Measurements from ENCODE around the gene MIF.
A peak's percentile ranks its signal among the peaks of the same experiment; 100 is the strongest.
"Not testable (repeated sequence)": the region's sequence is repeated elsewhere in the genome, so short reads cannot be mapped to it uniquely, and the experiment has no call there.

The MIF gene
- 6.5 to 8.4 reads per million in 2 donors for total RNA-seq

DNA sequence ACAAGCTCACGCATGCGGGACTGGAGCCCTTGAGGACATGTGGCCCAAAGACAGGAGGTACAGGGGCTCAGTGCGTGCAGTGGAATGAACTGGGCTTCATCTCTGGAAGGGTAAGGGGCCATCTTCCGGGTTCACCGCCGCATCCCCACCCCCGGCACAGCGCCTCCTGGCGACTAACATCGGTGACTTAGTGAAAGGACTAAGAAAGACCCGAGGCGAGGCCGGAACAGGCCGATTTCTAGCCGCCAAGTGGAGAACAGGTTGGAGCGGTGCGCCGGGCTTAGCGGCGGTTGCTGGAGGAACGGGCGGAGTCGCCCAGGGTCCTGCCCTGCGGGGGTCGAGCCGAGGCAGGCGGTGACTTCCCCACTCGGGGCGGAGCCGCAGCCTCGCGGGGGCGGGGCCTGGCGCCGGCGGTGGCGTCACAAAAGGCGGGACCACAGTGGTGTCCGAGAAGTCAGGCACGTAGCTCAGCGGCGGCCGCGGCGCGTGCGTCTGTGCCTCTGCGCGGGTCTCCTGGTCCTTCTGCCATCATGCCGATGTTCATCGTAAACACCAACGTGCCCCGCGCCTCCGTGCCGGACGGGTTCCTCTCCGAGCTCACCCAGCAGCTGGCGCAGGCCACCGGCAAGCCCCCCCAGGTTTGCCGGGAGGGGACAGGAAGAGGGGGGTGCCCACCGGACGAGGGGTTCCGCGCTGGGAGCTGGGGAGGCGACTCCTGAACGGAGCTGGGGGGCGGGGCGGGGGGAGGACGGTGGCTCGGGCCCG lies at the start of gene MIF:
TSS of gene MIF (plus strand) at position 439 of the 765 bp plus-strand sequence. CDS start at position 531, 92 bp downstream.
- peak; percentile 87 to 96 (median 94) for DNase-seq

DNA sequence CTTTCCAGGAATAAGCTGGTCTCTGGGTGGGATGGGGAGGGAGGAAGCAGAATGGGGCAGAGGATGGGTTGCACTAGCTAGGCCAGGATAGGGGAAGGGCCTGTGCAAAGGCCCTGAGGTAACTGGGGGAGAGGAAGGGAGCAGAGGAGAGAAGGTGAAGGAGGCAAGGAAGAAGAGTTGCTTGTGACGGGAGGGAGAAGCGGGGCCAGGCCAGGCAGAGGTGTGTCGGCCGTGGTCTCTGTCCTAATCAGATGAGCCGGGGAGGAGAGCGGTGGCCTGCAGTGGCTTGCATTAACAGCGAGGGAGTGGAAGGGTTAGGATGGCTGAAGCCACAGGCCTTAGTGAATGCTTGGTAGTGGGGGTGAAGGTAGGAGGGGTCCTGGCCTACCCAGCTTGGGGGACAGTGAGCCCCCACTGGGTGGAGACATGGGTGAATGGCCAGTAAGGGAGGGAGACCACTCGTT lies 49.4 kb upstream of the MIF start:
- DNase-seq: no peak

- DNase-seq: no peak
Observed at GRCh38 chr22:23845265-23846080, 48.7 kb upstream of the MIF start.

DNA sequence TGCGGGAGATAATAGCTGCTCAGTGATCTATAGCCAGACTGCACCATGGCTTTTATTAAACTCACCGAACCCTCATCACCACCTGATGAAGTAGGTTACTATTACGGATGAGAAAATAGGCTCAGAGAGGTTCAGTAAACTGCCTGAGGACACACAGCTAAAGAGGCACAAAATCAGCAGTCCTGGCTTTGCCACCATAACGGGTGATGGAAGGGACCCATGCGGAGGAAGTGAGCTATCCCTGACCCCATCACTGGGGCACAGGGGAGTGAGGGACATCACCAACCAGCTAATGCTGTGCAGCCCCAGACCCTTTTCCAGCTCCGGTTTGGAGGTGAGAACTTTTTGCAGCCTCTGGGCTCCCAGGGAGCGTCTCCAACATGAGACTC lies 48.1 kb upstream of the MIF start:
- DNase-seq: no peak

GRCh38 chr22:23847310-23847920 lies 46.8 kb upstream of the MIF start:
- DNase-seq: no peak

- no peak for DNase-seq
Observed at GRCh38 chr22:23847991-23848864, 46.0 kb upstream of the MIF start.

GRCh38 chr22:23849009-23850006 lies 44.9 kb upstream of the MIF start:
- DNase-seq: peak; percentile 69 to 80 (median 78)

DNA sequence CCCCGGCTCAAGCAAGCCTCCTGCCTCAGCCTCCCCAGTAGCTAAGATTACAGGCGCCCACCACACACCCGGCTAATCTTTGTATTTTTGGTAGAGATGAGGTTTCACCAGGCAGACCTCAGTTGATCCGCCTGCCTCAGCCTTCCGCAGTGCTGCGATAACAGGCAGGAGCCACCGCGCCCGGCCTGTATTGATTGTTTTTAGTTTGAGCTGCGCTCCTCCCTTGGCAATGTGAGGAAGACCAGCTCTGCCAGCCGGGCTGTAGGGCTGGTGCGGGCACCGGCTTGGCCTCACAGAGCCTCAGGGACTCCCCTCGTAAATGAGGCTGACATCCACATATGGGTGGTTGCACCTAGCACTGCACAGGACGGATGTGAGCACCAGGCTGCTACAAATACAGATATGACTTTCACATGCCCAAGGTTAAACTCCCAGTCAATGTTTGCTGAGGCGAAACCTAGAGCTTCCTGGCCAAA lies 44.0 kb upstream of the MIF start:
- no peak for DNase-seq

- no peak for DNase-seq
Observed at GRCh38 chr22:23856721-23857605, 37.2 kb upstream of the MIF start.

GRCh38 chr22:23857606-23858483 lies 36.3 kb upstream of the MIF start, which contains the start of gene SLC2A11:
Gene SLC2A11, plus strand, starts transcription at chr22:23857875. Its CDS starts 125 bp downstream, at chr22:23858000.
- DNase-seq: peak; percentile 83 to 96 (median 90)

GRCh38 chr22:23858484-23858815 lies 35.7 kb upstream of the MIF start:
- DNase-seq: no peak

DNA sequence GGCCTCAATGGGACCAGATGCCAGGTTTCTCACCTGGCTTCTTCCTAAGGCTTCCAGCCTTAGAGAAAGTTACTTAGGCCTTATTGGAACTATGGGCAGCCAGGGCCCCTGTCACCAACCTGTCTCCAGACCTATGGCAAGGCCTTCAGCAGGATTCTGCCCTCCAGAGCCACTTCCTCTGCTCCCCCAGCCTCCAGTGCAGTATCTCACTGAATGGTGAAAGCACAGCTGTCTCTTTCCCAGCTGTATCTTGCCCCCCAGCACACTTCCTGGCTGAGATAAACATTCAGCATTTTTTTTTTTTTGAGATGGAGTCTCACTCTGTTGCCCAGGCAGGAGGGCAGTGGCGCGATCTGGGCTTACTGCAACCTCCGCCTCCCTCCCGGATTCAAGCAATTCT lies 35.0 kb upstream of the MIF start:
- no peak for DNase-seq

- DNase-seq: not testable (repeated sequence)
Observed at GRCh38 chr22:23860187-23860586, 34.0 kb upstream of the MIF start.

GRCh38 chr22:23862103-23862502 lies 32.1 kb upstream of the MIF start:
- peak in 1 of 5 experiments; percentile 69 for DNase-seq

DNA sequence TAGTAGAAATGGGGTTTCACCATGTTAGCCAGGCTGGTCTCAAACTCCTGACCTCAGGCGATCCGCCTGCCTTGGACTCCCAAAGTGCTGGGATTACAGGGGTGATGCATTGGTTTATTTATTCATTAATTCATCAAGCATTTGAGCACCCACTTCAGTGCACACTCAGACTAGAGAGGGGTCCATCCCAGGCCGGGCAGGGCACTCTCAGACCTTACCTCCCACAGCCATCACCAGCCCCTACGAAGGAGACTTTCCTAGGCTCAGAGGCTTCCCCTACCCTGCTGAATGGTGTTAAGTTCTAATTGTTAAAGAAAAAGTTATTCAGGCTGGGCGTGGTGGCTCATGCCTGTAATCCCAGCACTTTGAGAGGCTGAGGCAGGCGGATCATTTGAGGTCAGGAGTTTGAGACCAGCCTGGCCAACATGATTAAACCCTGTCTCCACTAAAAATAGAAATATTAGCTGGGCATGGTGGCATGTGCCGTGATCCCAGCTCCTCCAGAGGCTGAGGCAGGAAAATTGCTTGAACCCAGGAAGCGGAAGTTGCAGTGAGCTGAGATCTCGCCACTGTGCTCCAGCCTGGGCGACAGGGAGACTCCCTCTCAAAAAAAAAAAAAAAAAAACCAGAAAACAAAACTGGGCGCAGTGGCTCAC lies 29.6 kb upstream of the MIF start:
- not testable (repeated sequence) for DNase-seq

GRCh38 chr22:23868580-23868979 lies 25.6 kb upstream of the MIF start:
- no peak for DNase-seq

- DNase-seq: no peak
Observed at GRCh38 chr22:23874871-23875270, 19.3 kb upstream of the MIF start.

- DNase-seq: no peak
Observed at GRCh38 chr22:23875801-23876200, 18.4 kb upstream of the MIF start.
